GM19324 (cell line): ENCODE measurements around the gene ZNF319.
A peak's percentile ranks its signal among the peaks of the same experiment; 100 is the strongest.
"Not testable (repeated sequence)": the region's sequence is repeated elsewhere in the genome, so short reads cannot be mapped to it uniquely, and the experiment has no call there.

Experiments used
- ATAC-seq: cut with Tn5 transposase; IDR thresholded peaks from one replicate; pipeline ENCODE4 v1.9.1; 2021; ENCODE audit warnings: mild to moderate bottlenecking, moderate library complexity; ENCODE audit not compliant: unreplicated experiment, low FRiP score

ZNF319 gene

DNA sequence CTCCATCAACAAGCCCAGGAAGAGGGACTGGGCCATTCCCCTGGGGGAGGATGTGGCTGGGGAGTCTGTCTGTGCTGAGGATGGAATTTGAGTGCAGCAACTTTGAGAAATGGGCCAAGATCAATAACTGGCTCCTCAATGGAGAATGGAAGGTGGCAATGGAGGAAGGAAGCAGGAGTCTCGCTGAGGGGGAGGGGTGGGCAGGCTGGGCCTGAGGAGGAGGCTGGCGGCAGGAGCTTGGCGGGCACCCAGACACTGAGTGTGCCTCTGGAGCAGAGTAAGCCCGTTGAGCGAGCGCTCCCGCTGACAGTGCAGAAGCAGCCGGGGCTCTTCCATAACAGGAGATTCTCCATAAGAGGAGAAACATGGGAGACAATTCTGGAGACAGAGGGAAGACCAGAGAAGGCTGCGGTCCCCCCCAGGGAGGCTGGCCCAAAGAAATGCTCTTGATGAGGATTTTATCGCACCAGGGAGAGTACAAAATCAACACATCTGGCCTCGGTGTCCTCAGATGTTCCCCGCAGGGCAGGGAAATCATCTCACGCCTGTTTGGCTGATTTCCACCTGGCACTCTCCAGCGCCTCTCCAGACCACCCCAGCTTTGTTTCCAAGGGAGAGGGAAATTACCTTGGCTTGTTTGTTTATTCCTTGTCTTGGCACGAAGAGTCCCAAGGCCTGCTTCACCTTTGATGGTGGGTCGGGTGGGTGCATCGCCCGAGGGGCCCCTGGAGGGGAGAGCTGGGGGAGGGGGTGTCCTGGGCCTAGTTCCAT lies 22.3 kb upstream of the ZNF319 start:
- ATAC-seq = no peak

DNA sequence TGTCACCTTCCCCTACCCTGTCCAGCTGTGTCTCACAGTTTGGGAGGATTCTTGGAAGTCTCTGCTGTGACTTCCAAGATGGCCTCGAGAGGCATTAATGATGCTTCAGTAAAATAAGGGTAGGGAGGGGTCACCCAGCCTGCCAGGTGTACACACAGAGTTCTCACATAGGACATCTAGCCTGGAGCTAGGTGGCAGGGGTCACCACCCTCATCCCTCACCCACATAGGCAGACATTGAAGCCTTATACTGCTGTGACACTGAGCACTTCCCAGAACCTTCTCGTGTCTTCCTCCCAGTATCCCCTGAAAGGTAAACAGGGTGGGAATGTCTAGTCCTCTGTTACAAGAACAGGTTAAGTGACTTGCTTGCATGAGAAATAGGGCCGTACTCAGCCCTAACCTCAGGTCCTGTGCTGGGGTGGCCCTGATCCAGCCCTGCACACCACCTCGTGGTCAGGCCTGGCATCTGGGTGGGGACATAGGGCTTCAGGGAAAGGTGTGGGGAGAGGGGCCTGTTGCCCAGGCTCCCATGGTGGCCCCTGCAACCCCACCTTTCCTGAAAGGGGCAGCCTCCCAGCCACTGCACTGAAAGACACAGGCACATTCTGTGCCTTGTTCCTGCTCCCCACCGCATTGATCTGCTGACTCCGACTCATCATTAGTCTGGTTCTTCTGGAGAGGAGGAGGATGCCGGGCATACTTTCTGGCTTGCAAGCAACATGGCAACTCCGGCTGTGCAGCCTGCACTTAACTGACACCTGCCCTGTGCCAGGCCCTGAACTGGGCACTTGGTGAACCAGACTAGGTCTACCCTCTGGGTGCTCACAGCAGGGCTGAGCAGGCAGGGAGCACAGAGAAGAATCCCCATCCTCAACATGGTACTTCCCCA lies 21.4 kb upstream of the ZNF319 start:
- no peak for ATAC-seq

DNA sequence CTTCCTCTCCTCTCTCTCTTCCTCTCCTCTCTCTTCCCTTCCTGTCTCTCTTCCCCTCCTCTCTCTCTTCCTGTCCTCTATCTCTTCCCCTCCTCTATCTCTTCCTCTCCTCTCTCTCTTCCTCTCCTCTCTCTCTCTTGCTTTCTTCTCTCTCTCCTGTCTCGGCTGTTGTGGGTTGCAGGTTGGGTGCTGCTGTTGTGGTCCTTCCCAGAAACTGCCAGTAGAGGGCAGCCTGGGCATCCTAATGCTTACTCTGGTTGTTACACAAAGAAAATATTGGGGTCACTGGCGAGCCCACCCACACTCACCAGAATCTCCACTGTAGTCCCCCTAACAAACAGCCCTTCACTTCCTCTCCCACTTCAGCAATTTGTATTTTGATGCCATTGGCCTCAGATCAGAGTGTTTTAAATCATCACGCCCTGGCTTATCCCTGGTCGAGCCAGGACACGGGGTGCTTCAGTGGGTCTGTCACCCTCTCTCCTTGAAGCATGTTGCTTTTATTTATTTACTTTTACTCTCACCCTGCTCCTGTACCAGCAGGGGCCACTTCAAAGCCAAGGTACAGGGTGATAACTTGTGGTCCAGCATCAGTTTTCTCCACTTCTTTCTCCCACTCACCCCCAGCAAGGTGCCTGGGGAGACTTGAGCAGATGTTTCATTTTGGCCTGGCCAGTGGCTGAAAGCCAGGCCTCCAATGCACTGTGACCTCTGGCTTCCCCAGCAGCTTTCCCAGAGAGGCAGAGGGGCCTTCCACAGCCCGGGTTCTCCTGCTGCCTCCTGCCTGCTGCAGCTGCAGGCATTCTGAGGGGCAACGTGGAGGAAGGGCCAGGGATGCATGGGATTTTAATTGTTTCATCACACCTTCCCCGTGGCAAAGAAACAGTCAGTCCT lies 20.4 kb upstream of the ZNF319 start:
- no peak for ATAC-seq

DNA sequence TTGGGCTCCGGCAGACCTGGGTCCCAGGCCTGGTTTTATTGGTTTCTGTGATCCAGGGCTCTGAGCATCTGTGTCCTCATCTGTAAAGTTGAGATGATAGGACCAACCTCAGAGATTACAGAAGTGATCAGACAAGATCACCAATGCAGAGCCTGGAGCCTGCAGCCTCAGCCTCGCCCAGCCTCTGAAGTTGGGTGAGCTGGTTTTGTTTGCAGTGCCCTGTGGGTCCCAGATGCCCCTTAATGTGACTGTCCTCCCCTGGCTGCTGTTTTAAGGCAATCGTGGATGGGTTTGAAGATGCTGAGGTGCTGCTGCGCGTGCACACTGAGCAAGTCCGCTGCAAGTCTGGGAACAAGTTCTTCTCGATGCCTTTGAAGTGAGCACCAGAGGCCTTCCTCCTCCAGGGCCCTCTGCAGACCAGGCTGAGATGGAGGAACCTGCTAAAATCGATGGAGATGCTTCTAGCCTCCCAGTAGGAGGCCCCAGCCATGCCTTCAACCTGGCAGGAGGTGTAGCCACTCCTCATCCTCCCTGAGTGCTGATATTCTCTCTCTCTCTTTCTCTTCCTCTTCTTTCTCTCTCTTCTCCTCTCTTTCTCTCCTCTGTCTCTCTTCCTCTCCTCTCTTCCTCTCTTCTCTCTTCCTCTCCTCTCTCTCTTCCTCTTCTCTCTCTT lies 19.5 kb upstream of the ZNF319 start:
- no peak for ATAC-seq

DNA sequence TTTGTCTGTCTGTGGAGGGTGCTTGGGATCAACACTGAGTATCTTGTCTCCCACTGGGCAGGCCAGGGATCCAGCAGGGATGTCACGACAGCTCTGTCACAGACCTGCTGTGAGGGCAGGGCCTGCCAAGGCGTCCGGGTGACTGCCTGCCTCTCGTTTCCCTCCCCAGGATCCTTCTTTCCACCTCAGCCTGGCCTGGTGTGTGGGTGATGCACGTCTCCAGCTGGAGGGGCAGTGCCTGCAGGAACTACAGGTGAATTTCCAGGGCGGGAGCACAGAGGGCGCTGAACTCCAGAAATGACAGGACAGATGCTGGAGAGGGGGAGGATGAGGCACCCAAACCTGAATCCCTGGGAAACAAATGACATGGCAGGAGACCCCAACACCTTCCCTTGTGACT lies 18.3 kb upstream of the ZNF319 start:
- no peak for ATAC-seq

DNA sequence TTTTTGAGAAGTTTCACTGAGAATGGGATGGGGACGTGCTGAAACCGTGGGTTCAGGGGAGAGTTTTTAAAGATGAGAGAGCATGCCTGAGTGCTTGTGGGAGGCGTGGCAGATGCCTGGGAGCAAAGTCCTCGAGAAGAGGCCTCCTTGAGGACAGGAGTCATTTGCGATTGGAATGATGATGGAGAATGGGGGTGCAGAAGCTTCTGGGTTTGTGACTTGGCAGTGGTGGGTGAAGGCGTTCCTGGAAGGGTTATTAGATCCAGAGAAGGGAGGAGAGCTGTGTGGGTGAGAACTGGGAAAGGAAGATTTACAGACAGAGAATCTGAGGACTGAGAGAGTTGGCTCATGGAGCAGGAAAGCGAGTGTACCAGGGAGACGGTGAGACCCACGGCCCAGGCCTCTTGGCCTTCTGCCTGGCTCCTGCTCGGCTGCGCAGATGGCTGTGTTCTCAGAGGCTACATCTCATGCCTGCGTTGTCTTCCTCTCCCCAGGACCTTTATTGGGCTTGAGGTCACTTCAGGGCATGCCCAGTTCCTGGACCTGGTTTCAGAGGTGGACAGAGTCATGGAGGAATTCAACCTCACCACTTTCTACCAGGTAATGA lies 16.5 kb upstream of the ZNF319 start:
- ATAC-seq = no peak

DNA sequence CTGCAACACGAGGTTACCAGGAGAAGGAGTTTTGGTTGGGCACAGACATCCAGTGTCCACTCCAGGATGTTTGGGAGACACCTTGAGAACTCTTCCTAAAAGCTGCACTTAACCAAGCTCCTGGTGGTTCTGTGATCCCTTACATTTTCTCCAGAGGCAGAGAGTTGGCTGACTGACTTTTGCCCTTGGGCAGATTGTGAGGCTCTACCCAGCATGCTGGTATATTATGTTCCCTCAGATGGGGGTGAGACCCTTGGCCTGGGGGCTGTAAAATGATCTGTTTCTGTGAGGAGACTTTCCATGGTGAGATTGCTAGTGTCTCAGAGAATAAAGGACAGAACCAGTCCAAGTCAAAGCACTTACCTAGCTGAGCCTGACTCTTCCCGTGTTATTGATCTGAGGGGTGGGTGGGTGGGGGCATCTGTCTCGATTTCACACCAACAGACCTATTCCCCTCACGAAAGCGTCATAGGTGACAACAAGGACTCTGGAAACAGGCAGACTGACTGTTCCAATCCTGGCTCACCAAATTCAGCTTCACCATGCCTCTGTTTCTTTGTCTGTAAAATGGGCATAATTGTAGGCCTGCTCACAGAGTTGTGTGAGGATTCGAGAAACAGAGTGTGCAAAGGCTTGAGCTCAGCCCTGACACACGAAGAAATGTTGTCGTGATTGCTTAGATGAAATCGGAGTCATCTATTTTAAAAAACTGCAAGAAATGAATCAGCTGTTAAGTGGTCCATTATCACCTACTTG lies 12.9 kb upstream of the ZNF319 start:
- no peak for ATAC-seq

DNA sequence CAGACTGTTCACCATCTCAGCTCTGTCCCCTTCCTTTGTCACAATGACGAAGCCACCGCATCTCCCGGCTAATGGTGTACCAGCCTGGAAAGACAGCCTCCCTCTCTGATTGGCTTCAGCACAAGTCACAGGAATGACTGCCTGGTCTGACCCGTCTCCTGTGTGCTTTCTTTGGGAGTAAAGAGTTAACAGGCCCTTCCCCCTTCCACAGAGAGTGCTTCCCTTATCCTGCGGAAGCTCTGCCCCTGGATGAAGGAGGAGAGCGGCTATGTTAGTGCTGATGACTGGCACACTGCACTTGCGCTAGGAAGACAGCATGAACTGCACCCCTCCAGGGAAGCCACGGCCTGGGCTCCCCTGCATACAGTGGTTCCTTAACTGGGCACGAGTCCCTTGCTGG lies 12.0 kb upstream of the ZNF319 start:
- no peak for ATAC-seq

DNA sequence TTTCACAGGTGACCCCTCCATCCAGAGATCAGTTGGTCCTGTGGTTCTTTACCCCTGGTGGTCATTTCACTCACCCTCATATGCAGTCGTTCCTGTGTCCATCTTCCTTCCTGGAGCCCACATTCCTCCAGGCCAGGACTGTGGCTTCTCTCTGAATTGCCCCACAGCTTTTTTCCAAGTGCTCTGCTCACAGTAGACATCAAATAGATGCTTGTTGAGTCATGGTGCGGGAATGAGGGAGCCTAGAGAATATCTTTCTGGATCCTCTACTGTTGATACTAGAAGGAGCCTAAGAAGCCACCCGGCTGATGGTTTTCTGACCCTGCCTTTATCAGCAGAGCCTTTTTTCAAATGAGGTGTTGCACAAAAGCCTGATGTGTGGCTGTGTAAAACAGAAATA lies 11.2 kb upstream of the ZNF319 start:
- no peak for ATAC-seq

DNA sequence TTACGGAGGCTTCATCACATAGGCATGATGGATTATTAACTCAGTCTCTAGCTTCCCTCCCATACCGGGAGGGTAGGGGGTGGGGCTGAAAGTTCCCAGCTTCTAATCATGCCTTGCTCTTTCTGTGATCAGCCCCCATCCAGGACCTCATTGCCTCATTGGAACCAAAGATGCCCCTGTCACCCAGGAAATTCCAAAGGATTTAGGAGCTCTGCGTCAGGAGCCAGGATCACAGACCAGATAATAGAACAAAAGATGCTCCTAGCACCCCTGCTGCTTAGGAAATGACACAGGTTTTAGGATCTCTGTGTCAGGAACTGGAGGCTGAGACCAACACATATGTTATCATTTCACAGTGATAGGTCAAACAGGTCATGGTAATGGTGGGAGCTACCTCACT lies 10.4 kb upstream of the ZNF319 start:
- ATAC-seq = no peak

DNA sequence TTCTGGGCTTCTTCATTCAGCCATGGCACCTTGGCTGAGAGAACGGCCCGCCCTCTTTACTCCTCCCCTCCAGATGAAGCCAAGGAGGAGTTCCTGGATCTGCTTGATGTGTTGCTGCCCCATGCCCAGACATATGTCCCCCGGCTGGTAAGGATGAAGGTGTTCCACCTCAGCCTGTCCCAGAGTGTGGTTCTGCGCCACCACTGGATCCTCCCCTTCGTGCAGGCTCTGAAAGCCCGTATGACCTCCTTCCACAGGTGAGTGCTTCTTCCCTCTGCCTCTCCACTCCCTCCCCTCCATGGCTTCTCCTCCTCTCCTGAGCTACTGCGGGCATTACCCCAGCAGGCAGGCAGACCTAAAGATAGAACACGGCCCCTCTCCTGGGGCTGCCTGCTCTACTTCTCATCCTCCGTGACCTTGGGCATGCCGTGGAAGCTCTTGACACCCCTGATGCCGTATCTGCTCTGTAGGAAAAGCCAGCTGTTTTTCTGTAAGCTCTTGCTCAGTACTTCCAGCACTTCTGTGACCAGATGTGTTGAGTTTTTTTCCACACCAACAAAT lies 9.5 kb upstream of the ZNF319 start:
- ATAC-seq = no peak

DNA sequence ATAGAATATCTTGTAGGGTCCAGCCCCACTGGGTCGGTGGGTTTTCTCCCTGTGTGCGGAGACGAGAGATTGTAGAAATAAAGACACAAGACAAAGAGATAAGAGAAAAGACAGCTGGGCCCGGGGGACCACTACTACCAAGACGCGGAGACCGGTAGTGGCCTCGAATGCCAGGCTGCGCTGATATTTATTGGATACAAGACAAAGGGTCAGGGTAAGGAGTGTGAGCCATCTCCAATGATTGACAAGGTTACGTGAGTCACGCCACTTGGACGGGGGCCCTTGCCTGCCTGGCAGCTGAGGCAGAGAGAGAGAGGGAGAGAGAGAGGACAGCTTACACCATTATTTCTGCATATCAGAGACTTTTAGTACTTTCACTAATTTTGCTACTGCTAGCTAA lies 4.3 kb upstream of the ZNF319 start:
- not testable (repeated sequence) for ATAC-seq

DNA sequence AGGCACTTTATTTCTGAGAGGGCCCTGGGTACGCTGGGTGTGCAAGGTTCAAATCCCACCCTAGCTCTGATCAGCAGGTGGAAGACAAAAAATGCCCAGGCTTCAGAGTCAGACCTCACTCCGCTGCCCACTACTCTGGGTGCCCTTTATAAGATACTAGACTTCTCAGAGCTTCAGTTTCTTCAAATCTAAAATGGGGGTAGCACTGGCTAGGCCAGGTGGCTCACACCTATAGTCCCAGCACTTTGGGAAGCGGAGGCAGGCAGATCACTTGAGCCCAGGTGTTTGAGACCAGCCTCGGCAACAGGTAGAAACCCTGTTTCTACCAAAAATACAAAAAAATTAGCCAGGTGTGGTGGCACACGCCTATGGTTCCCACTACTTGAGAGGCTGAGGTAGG lies 2.5 kb upstream of the ZNF319 start:
- ATAC-seq = no peak

DNA sequence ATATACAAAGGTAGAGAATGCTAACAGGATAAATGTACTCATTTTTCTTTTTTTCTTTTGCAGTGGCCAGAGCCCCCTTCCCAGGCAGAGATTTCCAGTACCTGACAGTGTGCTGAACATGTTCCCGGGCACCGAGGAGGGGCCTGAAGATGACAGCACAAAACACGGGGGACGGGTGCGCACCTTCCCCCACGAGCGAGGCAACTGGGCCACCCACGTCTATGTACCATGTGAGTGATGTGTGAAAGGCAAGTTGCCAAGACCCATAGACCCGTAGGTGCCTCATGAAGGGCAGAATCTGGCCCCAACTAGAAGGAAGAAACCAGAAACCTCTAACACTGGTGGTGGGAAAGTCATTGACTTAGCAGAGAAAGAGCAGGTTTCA lies 1.9 kb upstream of the ZNF319 start:
- ATAC-seq = no peak

DNA sequence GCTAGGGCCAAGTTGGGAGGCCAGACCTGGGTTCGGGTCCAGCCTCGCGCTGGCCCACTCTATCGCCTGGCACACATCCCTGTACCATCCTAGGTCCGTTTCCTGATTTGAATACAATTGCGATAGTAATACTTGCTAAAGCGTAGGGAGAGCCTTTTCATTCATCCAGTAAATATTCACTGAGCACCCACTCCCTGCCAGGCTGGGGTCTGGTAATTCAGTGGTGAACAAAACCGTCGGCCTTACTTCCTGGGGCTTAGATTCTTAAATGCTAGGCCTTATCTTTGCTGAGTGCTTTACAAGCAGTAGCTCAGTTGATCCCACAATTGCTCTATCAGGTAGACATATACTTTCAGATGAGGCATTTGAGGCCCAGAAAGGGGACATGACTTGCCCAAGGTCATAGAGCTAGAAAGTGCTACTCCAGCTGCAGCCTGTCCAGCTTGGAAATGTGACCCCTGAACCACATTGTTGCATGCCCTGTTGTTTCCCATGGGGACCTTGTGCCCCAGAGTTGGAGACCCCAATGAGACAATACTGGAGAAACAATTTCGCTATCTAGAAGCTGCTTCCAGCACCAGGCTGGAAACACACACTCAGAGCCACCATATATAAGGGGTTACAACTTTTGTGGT lies 1.4 kb upstream of the ZNF319 start:
- no peak for ATAC-seq

DNA sequence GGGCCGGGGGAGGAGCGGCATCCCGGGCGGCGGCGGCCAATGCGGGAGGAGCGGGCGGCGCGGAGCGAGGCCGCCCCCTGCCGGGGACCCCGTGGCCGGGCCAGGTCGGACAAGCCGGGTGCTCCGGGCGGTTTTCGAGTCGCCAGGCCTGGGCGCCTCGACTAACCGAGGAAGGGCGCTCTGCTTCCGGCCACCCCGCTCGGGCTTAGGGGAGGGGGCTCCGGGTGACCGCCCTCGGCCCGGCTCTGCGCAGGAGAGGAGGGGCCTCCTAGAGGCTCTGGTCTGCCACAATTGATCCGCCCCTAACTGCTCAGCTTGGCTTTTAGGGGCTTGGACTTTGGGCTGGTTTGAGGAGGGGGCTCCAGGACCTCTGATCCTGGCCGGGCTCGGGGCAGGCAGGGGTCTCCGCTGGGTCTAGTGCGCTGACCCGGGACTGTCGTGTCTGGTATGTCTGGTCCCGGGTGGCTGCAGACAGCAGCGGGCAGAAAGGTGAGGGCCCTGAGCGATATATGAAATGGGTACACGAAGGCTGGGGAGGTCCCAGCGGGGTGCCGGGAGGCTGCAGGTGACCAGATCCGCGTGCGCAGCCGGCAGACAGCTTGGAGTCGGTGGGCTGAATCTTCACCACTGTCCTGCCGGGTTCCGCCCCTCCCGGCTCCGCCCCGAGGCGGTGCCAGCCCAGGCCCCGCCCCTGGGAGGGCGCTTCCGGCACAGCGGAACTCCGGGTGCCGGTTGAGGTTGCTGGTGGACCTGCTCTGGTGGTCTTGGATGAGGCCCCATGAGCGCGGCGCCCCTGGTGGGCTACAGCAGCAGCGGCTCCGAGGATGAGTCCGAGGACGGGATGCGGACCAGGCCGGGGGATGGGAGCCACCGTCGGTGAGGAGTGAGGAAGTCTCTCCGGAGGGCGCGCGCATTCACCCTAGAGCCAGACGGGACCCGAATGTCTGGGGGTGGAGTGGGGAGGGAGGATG lies 519 bp upstream of the ZNF319 start, which contains the start of gene USB1:
TSS of gene USB1 (plus strand) at position 702 of the 971 bp plus-strand sequence. CDS start at position 779, 77 bp downstream.
- ATAC-seq = peak; percentile 79

DNA sequence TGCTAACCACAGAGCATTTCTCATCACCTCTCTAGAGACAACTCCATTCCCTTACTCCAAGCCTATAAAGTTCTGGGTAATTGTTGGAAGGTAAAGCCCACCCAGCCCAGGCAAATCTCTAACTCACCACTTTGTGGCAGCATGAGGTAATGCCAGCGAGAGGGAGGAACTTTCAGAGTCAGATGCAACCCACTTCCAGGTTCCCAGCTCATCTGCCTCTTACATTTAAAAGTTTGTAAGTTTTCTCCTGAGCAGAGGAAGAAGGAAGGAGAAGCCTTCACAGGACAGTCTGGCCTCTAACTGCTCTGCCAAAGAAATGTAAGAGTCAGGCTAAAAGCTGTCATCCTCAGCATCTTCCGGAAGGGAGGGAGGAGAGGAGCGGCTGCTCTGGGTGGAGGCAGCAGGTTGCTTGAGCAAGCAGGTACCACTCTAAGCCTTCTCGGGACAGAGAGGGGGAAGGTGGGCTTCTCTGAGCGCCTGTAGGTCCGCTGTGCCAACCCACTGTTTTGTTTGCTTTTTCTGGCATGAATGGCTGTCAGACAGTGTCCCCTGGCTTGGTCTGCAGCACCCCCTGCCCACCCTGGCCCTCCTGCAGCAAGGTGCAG lies 1.0 kb downstream of the ZNF319 start:
- ATAC-seq = no peak
